K562 (cell line): ENCODE results near the gene SLC19A2. TPM values are rescaled to one million over a fixed set of nuclear protein-coding genes. Genes with fewer than 3 reads are reported as not detected.
A peak's percentile ranks its signal among the peaks of the same experiment; 100 is the strongest.

ENCODE experiments used
- ATF1 ChIP-seq, 2 experiments: fragments of 450-650 bp in 1 of 2; IDR thresholded peaks; 2 replicates each; pipeline ENCODE4 v1.6.1; 2016; ENCODE audit warnings: missing compliant biosample characterization in 1 of 2, missing genetic modification characterization in 1 of 2
- C11orf30 ChIP-seq: fragments of 450-650 bp; IDR thresholded peaks from 2 replicates; pipeline ENCODE4 v1.6.1; 2016; ENCODE audit warnings: low read depth, mild to moderate bottlenecking
- CHAMP1 ChIP-seq: fragments of 450-650 bp; IDR thresholded peaks from 2 replicates; pipeline ENCODE4 v1.6.1; 2016; ENCODE audit warnings: mild to moderate bottlenecking
- CXXC5 ChIP-seq: fragments of 250-450 bp; sonication (Bioruptor Pico); IDR thresholded peaks from 2 replicates; pipeline ENCODE4 v1.8.0; 2022; ENCODE audit warnings: inconsistent platforms, mild to moderate bottlenecking, moderate library complexity
- E2F6 ChIP-seq, 2 experiments: IDR thresholded peaks; 2 replicates each; pipeline ENCODE4 v1.6.1; 2011; ENCODE audit warnings: borderline replicate concordance in 1 of 2, control low read depth in 1 of 2, low read depth in 1 of 2, low read length in 1 of 2, mild to moderate bottlenecking in 1 of 2, mixed read lengths in 1 of 2, moderate library complexity in 1 of 2; ENCODE audit not compliant: insufficient read depth in 1 of 2, insufficient read length in 1 of 2, poor library complexity in 1 of 2, severe bottlenecking in 1 of 2; ENCODE audit errors: extremely low read depth in 1 of 2
- IRF9 ChIP-seq: fragments of 450-650 bp; IDR thresholded peaks from 2 replicates; pipeline ENCODE4 v1.6.1; 2016; ENCODE audit warnings: missing biosample characterization, missing genetic modification characterization
- KAT7 ChIP-seq: sonication (generic); formaldehyde crosslinking; IDR thresholded peaks from 2 replicates; pipeline ENCODE4 v1.8.0; 2022; ENCODE audit warnings: missing genetic modification reagents, mild to moderate bottlenecking, borderline replicate concordance
- MYBL2 ChIP-seq, 2 experiments: fragments of 450-650 bp in 1 of 2; sonication (generic) in 1 of 2; formaldehyde crosslinking in 1 of 2; IDR thresholded peaks; 2 replicates each; pipeline versions ENCODE4 v1.6.1 to v1.8.1; 2017 to 2022; ENCODE audit warnings: borderline replicate concordance in 1 of 2, inconsistent platforms in 1 of 2, low read depth in 1 of 2, mild to moderate bottlenecking in 1 of 2, missing genetic modification reagents in 1 of 2, moderate library complexity in 1 of 2
- NFATC3 ChIP-seq: fragments of 450-650 bp; IDR thresholded peaks from 2 replicates; pipeline ENCODE4 v1.6.1; 2017; ENCODE audit warnings: mild to moderate bottlenecking
- PHF20 ChIP-seq: fragments of 450-650 bp; IDR thresholded peaks from 2 replicates; pipeline ENCODE4 v1.6.1; 2018; ENCODE audit not compliant: partially characterized antibody
- RFX1 ChIP-seq: fragments of 450-650 bp; IDR thresholded peaks from 2 replicates; pipeline ENCODE4 v1.6.1; 2016; ENCODE audit warnings: mild to moderate bottlenecking, moderate library complexity
- SMAD4 ChIP-seq: fragments of 250-450 bp; sonication (Bioruptor Pico); conservative IDR thresholded peaks from 2 replicates; pipeline ENCODE4 v1.8.0; 2021; ENCODE audit warnings: inconsistent platforms, mild to moderate bottlenecking, moderate library complexity
- SPI1 ChIP-seq: IDR thresholded peaks from 2 replicates; pipeline ENCODE4 v1.6.1; 2011; ENCODE audit warnings: low read depth, low read length, control low read depth, borderline replicate concordance
- TAF9B ChIP-seq: fragments of 450-650 bp; IDR thresholded peaks from 2 replicates; pipeline ENCODE4 v1.6.1; 2018; ENCODE audit warnings: mild to moderate bottlenecking; ENCODE audit not compliant: partially characterized antibody
- ZBTB33 ChIP-seq: sonication (generic); formaldehyde crosslinking; IDR thresholded peaks from 2 replicates; pipeline ENCODE4 v1.8.1; 2023; ENCODE audit warnings: mild to moderate bottlenecking, missing genetic modification reagents
- ZC3H4 ChIP-seq: sonication (generic); formaldehyde crosslinking; IDR thresholded peaks from 2 replicates; pipeline ENCODE4 v1.9.0; 2021; ENCODE audit warnings: missing genetic modification reagents, borderline replicate concordance
- ZNF140 ChIP-seq: fragments of 250-450 bp; sonication (Bioruptor Pico); IDR thresholded peaks from 2 replicates; pipeline ENCODE4 v1.8.0; 2021; ENCODE audit warnings: moderate library complexity, mild to moderate bottlenecking, inconsistent platforms
- ZNF263 ChIP-seq: sonication (generic); formaldehyde crosslinking; IDR thresholded peaks from 2 replicates; pipeline ENCODE4 v1.8.0; 2022; ENCODE audit warnings: mild to moderate bottlenecking, missing genetic modification reagents, borderline replicate concordance
- ZNF324 ChIP-seq: fragments of 250-450 bp; sonication (Bioruptor Pico); IDR thresholded peaks from 2 replicates; pipeline ENCODE4 v1.4.0; 2020; ENCODE audit warnings: mild to moderate bottlenecking
- polyA plus RNA-seq, 8 experiments: library from polyadenylated mRNA; depleted of rRNA in 4 of 8; stranded (reverse) in 5 of 8; unstranded in 3 of 8; fragments of >200 nt; fragmentation: Nextera tagmentation in 2 of 8; fragmentation: Illumina TruSeq in 1 of 8; extraction: Ambion mirVana in 2 of 8; extraction: Trizol in 1 of 8; gene quantifications; 2 replicates each; pipeline versions ENCODE4 v1.2.1 to v1.2.3, GENCODE V29; 2011 to 2014; ENCODE audit warnings: inconsistent platforms in 1 of 8, missing spikeins in 1 of 8
- total RNA-seq, 7 experiments: library from RNA; depleted of rRNA in 6 of 7; stranded (reverse); fragments of >200 nt in 6 of 7; fragmentation: Illumina TruSeq in 2 of 7; extraction: Trizol in 2 of 7; gene quantifications; 2 replicates each; pipeline versions ENCODE4 v1.2.1 to v1.2.3, GENCODE V29; 2011 to 2021; ENCODE audit warnings: low replicate concordance in 1 of 7

Gene SLC19A2
- total and polyA plus RNA-seq, 9 of the 15 experiments (the other 6 are each of a cell fraction or from before 2014, with no cell fraction given), result 7.4 to 42.8 (median 19.2) TPM

- TF ChIP-seq IRF9 (no peak), ZNF263 (CRISPR knock-in tag) (no peak), ZNF324 (CRISPR knock-in tag) (no peak), SPI1 (no peak), KAT7 (CRISPR knock-in tag) (peak; percentile 81; the same call in 1 of the 2 replicates), MYBL2 (IDR thresholded peaks at IDR 0.05; ENCODE audit: low read depth) (no peak), MYBL2 (CRISPR knock-in tag; IDR thresholded peaks at IDR 0.05; ENCODE audit: borderline replicate concordance) (no peak), SMAD4 (CRISPR knock-in tag) (0 out of 2 replicates have a peak, but pooled peaks have one; percentile 69), C11orf30 (no peak), CXXC5 (CRISPR knock-in tag) (peak; percentile 93), TAF9B (peak; percentile 89), ZNF140 (CRISPR knock-in tag) (no peak), NFATC3 (no peak), E2F6 (IDR thresholded peaks at IDR 0.05; ENCODE audit: borderline replicate concordance in 1 of 2, extremely low read depth in 1 of 2, insufficient read depth in 1 of 2, insufficient read length in 1 of 2, low read depth in 1 of 2, low read length in 1 of 2, poor library complexity in 1 of 2, severe bottlenecking in 1 of 2) (peak; percentile 78 to 89), ZBTB33 (CRISPR knock-in tag) (peak; percentile 63; the same call in 1 of the 2 replicates), ZC3H4 (CRISPR knock-in tag) (no peak; the same call in 1 of the 2 replicates), ATF1 (CRISPR knock-in tag; IDR thresholded peaks at IDR 0.05) (peak; percentile 64), ATF1 (tag; IDR thresholded peaks at IDR 0.05) (peak; percentile 97), CHAMP1 (no peak), RFX1 (no peak), PHF20 (peak; percentile 62)
These were observed at the start of gene SLC19A2 (continued) for GRCh38 chr1:169485431-169486280.
